HCT116 (cell line): ENCODE results near the gene TEPSIN. TPM values are rescaled to one million over a fixed set of nuclear protein-coding genes. Genes with fewer than 3 reads are reported as not detected.

Source experiments
- ATAC-seq: fragments of 200-7000 bp; cut with Tn5 transposase; 2 replicates; pipeline ENCODE4 v1.9.1; 2020; ENCODE audit warnings: mild to moderate bottlenecking, moderate library complexity
- BruUV-seq: library from RNA; stranded (reverse); fragments of 400-500 nt; replicated peaks from 2 replicates; lab custom pipeline; 2021; lab: Mats Ljungman, UMichigan
- CTCF ChIA-PET: fragments of 300-600 bp; sonication (Branson Sonifier 250); formaldehyde crosslinking; loops from one replicate; lab custom pipeline; 2021; ENCODE audit warnings: antibody characterized with exemption; lab: Charles Lee
- POLR2A ChIA-PET: fragments of 300-600, 350-600 bp; sonication (Branson Sonifier 250); formaldehyde crosslinking; loops from one replicate; lab custom pipeline; 2021; ENCODE audit warnings: antibody characterized with exemption; lab: Charles Lee
- RAD21 ChIA-PET, 2 experiments: fragments of 300-600 bp; sonication (Branson Sonifier 250); formaldehyde crosslinking; loops; one replicate each; lab custom pipeline; 2023; ENCODE audit warnings: low total read pairs in 2 of 2; ENCODE audit not compliant: uncharacterized antibody in 2 of 2, unreplicated experiment in 2 of 2, low non-redundant PET in 1 of 2; lab: Charles Lee
- DNase-seq: peaks from one replicate; pipeline ENCODE4 v3.0.0-alpha.2; 2010; ENCODE audit warnings: low read depth, low spot score
- H2AFZ ChIP-seq: fragments of 200-600 bp; shearing (Covaris generic), sonication (generic); 2 replicates; pipeline ENCODE4 v1.6.1; 2017; ENCODE audit warnings: low read depth, mixed run types, mixed read lengths, antibody characterized with exemption, low read length; ENCODE audit not compliant: poor library complexity, severe bottlenecking
- H3K27ac ChIP-seq: 2 replicates; pipeline ENCODE4 v1.5.1; 2012; ENCODE audit warnings: low read depth, low read length
- H3K27me3 ChIP-seq: fragments of 200-600 bp; sonication (generic); 2 replicates; pipeline ENCODE4 v1.6.1; 2016; ENCODE audit warnings: mixed run types, low read length, mixed read lengths; ENCODE audit not compliant: insufficient read depth
- H3K36me3 ChIP-seq, 2 experiments: fragments of 200-500 bp in 1 of 2; fragments of 200-600 bp in 1 of 2; sonication (Bioruptor generic) in 1 of 2; sonication (generic) in 1 of 2; 2 replicates each; pipeline versions ENCODE4 v1.5.1 to v1.6.1; 2014 to 2016; ENCODE audit warnings: low read length in 2 of 2, inconsistent platforms in 1 of 2, mixed read lengths in 1 of 2, mixed run types in 1 of 2; ENCODE audit not compliant: insufficient read depth in 2 of 2, control insufficient read depth in 1 of 2
- H3K4me1 ChIP-seq, 2 experiments: fragments of 200-600 bp in 1 of 2; sonication (generic) in 1 of 2; 2 replicates each; pipeline versions ENCODE4 v1.5.1 to v1.6.1; 2012 to 2017; ENCODE audit warnings: low read length in 2 of 2, inconsistent platforms in 1 of 2, mild to moderate bottlenecking in 1 of 2, mixed read lengths in 1 of 2, mixed run types in 1 of 2, moderate library complexity in 1 of 2; ENCODE audit not compliant: insufficient read depth in 2 of 2, control insufficient read depth in 1 of 2
- H3K4me2 ChIP-seq: fragments of 200-600 bp; sonication (generic); 2 replicates; pipeline ENCODE4 v1.6.1; 2017; ENCODE audit warnings: mixed run types, low read length, mixed read lengths
- H3K4me3 ChIP-seq, 2 experiments: fragments of 200-600 bp in 1 of 2; sonication (generic) in 1 of 2; replicated peaks in 1 of 2; 2 replicates each; pipeline ENCODE4 v1.5.1; 2011 to 2016; ENCODE audit warnings: low read length in 2 of 2, control low read depth in 1 of 2, low read depth in 1 of 2, mild to moderate bottlenecking in 1 of 2, mixed read lengths in 1 of 2, mixed run types in 1 of 2
- H3K79me2 ChIP-seq: fragments of 200-600 bp; sonication (generic); 2 replicates; pipeline ENCODE4 v1.6.1; 2017; ENCODE audit warnings: mild to moderate bottlenecking, mixed run types, low read length, moderate library complexity, mixed read lengths; ENCODE audit not compliant: insufficient read depth
- H3K9ac ChIP-seq: fragments of 200-600 bp; sonication (generic); 2 replicates; pipeline ENCODE4 v1.6.1; 2016; ENCODE audit warnings: low read length, mixed read lengths
- H3K9me2 ChIP-seq: fragments of 200-600 bp; sonication (generic), shearing (Covaris generic); 2 replicates; pipeline ENCODE4 v1.6.1; 2017; ENCODE audit warnings: mixed run types, mild to moderate bottlenecking, moderate library complexity; ENCODE audit not compliant: insufficient read depth
- H3K9me3 ChIP-seq, 2 experiments: fragments of 200-500 bp in 1 of 2; fragments of 200-600 bp in 1 of 2; sonication (Bioruptor generic) in 1 of 2; sonication (generic) in 1 of 2; 2 replicates each; pipeline ENCODE4 v1.6.1; 2014 to 2017; ENCODE audit warnings: low read length in 2 of 2, mixed read lengths in 2 of 2, inconsistent platforms in 1 of 2, low read depth in 1 of 2, mild to moderate bottlenecking in 1 of 2, mixed run types in 1 of 2, moderate library complexity in 1 of 2; ENCODE audit not compliant: control insufficient read depth in 1 of 2, insufficient read depth in 1 of 2
- H4K20me1 ChIP-seq: fragments of 200-600 bp; sonication (generic), shearing (Covaris generic); 2 replicates; pipeline ENCODE4 v1.6.1; 2017; ENCODE audit warnings: mixed run types, mild to moderate bottlenecking, moderate library complexity; ENCODE audit not compliant: insufficient read depth
- CBX3 ChIP-seq: IDR thresholded peaks from 2 replicates; pipeline ENCODE4 v1.6.1; 2012; ENCODE audit warnings: low read depth
- CTCF ChIP-seq, 3 experiments: fragments of 200-600 bp in 1 of 3; sonication (generic) in 1 of 3; IDR thresholded peaks in 2 of 3; conservative IDR thresholded peaks in 1 of 3; 2 replicates each; pipeline ENCODE4 v1.5.1; 2012 to 2017; ENCODE audit warnings: low read depth in 2 of 3, low read length in 2 of 3, antibody characterized with exemption in 1 of 3, borderline replicate concordance in 1 of 3, control low read depth in 1 of 3, mild to moderate bottlenecking in 1 of 3, mixed read lengths in 1 of 3, mixed run types in 1 of 3, moderate library complexity in 1 of 3; ENCODE audit not compliant: insufficient read depth in 1 of 3
- EGR1 ChIP-seq: IDR thresholded peaks from 2 replicates; pipeline ENCODE4 v1.6.1; 2012; ENCODE audit warnings: low read depth
- ELF1 ChIP-seq: IDR thresholded peaks from 2 replicates; pipeline ENCODE4 v1.6.1; 2012; ENCODE audit warnings: low read depth, borderline replicate concordance
- EZH2 ChIP-seq: fragments of 200-600 bp; sonication (generic); IDR thresholded peaks from 2 replicates; pipeline ENCODE4 v1.6.1; 2017; ENCODE audit warnings: antibody characterized with exemption, mixed run types
- EZH2phosphoT487 ChIP-seq: fragments of 200-600 bp; IDR thresholded peaks from 2 replicates; pipeline ENCODE4 v1.6.1; 2018; ENCODE audit warnings: antibody characterized with exemption, borderline replicate concordance
- JUND ChIP-seq: IDR thresholded peaks from 2 replicates; pipeline ENCODE4 v1.6.1; 2012
- MAX ChIP-seq: IDR thresholded peaks from 2 replicates; pipeline ENCODE4 v1.6.1; 2012
- POLR2A ChIP-seq: IDR thresholded peaks from 2 replicates; pipeline ENCODE4 v1.7.0; 2011; ENCODE audit warnings: borderline replicate concordance; ENCODE audit not compliant: insufficient read depth, insufficient read length; ENCODE audit errors: extremely low read depth
- POLR2AphosphoS5 ChIP-seq: IDR thresholded peaks from 2 replicates; pipeline ENCODE4 v1.6.1; 2011; ENCODE audit warnings: mild to moderate bottlenecking, low read depth, low read length, moderate library complexity
- RAD21 ChIP-seq: IDR thresholded peaks from 2 replicates; pipeline ENCODE4 v1.6.1; 2012; ENCODE audit warnings: low read depth, mild to moderate bottlenecking
- SIN3A ChIP-seq: IDR thresholded peaks from 2 replicates; pipeline ENCODE4 v1.6.1; 2012; ENCODE audit warnings: low read depth
- SP1 ChIP-seq: IDR thresholded peaks from 2 replicates; pipeline ENCODE4 v1.6.1; 2012; ENCODE audit warnings: low read depth
- YY1 ChIP-seq: IDR thresholded peaks from 2 replicates; pipeline ENCODE4 v1.6.1; 2011; ENCODE audit warnings: low read length, low read depth, moderate library complexity, mild to moderate bottlenecking; ENCODE audit not compliant: insufficient replicate concordance; ENCODE audit errors: extremely low read depth
- ZNF274 ChIP-seq: fragments of 200-500 bp; sonication (Bioruptor generic); IDR thresholded peaks from 2 replicates; pipeline ENCODE4 v1.6.1; 2014; ENCODE audit warnings: mild to moderate bottlenecking, low read depth, low read length, inconsistent platforms
- intact Hi-C: fragments of 100-400 bp; cut with micrococcal nuclease; formaldehyde crosslinking; loops from 2 replicates; pipeline ENCODE4 v1.10.0; 2022
- total RNA-seq: library from RNA; stranded (reverse); gene quantifications from one replicate; pipeline ENCODE4 v1.2.1, GENCODE V29; 2021; ENCODE audit not compliant: unreplicated experiment

The TEPSIN gene
- total RNA-seq, 1 experiment from 2014 or later = 50.6 TPM

GRCh38 chr17:81244358-81245023 is 5.6 kb upstream of the TEPSIN start:
- ATAC-seq (peak; percentile 10), DNase-seq (no peak)
- ChIA-PET POLR2A (no interaction called here), RAD21 (no interaction called here), CTCF (no interaction called here)
- Histone ChIP-seq H3K36me3 (peaks cover 2 to 12% of the 10 kb centered on the region in 2 experiments; a peak in 1 of 4 replicates), H3K27me3 (no peaks in the 10 kb centered on the region), H3K9ac (no peak overlapping the region), H3K9me3 (peaks cover 0 to 3% of the 10 kb centered on the region in 2 experiments; a peak in 1 of 4 replicates), H3K4me3 (no peak overlapping the region), H2AFZ (no peak overlapping the region), H4K20me1 (no peaks in the 10 kb centered on the region), H3K9me2 (no peaks in the 10 kb centered on the region), H3K4me1 (peaks cover 7 to 23% of the 10 kb centered on the region in 2 experiments; a peak in 3 of 4 replicates), H3K27ac (no peak overlapping the region), H3K4me2 (no peak overlapping the region), H3K79me2 (peaks cover 31% of the 10 kb centered on the region)
- intact Hi-C loops = no loop called here
- TF ChIP-seq CTCF (IDR thresholded peaks at IDR 0.05 in 2 of 3, conservative IDR thresholded peaks at IDR 0.05 in 1 of 3; ENCODE audit: borderline replicate concordance in 1 of 3, insufficient read depth in 1 of 3, low read depth in 2 of 3, low read length in 2 of 3) = no peak
- no peak for TF ChIP-seq EGR1
- TF ChIP-seq POLR2AphosphoS5 = peak; percentile 29; the same call in 1 of the 2 replicates
- TF ChIP-seq ZNF274 = no peak
- no TSS peak for BruUV-seq

GRCh38 chr17:81243333-81243664 is 4.4 kb upstream of the TEPSIN start:
- Histone ChIP-seq H3K4me2 (no peak overlapping the region), H3K4me1 (peaks cover 7 to 23% of the 10 kb centered on the region in 2 experiments; a peak in 3 of 4 replicates), H3K9me3 (no peaks in the 10 kb centered on the region), H3K36me3 (peaks cover 2 to 10% of the 10 kb centered on the region in 2 experiments; a peak in 1 of 4 replicates), H2AFZ (no peak overlapping the region), H3K4me3 (no peak overlapping the region), H3K9me2 (no peaks in the 10 kb centered on the region), H3K27ac (no peak overlapping the region), H4K20me1 (no peaks in the 10 kb centered on the region), H3K79me2 (peaks cover 38% of the 10 kb centered on the region), H3K9ac (no peak overlapping the region), H3K27me3 (no peaks in the 10 kb centered on the region)
- RAD21 ChIA-PET = no interaction called here
- POLR2A ChIA-PET = no interaction called here
- no peak for DNase-seq
- ATAC-seq = no peak
- no TSS peak for BruUV-seq
- intact Hi-C loops = no loop called here
- CTCF ChIA-PET = no interaction called here
- no peak for TF ChIP-seq YY1
- no peak for TF ChIP-seq SIN3A
- TF ChIP-seq ZNF274 = no peak
- TF ChIP-seq SP1 = no peak
- TF ChIP-seq CBX3 = no peak
- no peak for TF ChIP-seq MAX
- TF ChIP-seq JUND = no peak
- no peak for TF ChIP-seq RAD21
- no peak for TF ChIP-seq EZH2phosphoT487
- TF ChIP-seq POLR2A = no peak
- TF ChIP-seq CTCF (IDR thresholded peaks at IDR 0.05 in 2 of 3, conservative IDR thresholded peaks at IDR 0.05 in 1 of 3; ENCODE audit: borderline replicate concordance in 1 of 3, insufficient read depth in 1 of 3, low read depth in 2 of 3, low read length in 2 of 3) = no peak
- no peak for TF ChIP-seq EZH2
- no peak for TF ChIP-seq POLR2AphosphoS5
- no peak for TF ChIP-seq ELF1
